ENCODE measurements around the gene CC2D1A.

GRCh38 chr19:13913352-13913751 lies 7.4 kb downstream of the CC2D1A start:
- TF ChIP-seq POLR2AphosphoS5 (IDR thresholded peaks at IDR 0.05; ENCODE audit: low read depth) (no peak), CTCF (conservative IDR thresholded peaks at IDR 0.05; ENCODE audit: low read depth in 2 of 2) (no peak), EZH2 (IDR thresholded peaks at IDR 0.05; ENCODE audit: low read depth, unreplicated experiment) (no peak), EZH2phosphoT487 (IDR thresholded peaks at IDR 0.05; ENCODE audit: unreplicated experiment) (no peak), NANOG (IDR thresholded peaks at IDR 0.05; ENCODE audit: borderline replicate concordance) (no peak), CREB1 (CRISPR knock-in tag; IDR thresholded peaks at IDR 0.05; ENCODE audit: low read depth) (no peak), ZNF114 (CRISPR knock-in tag; IDR thresholded peaks at IDR 0.05) (no peak)
